ENCODE measurements around the gene SELL. TPM values are rescaled to one million over a fixed set of nuclear protein-coding genes. Genes with fewer than 3 reads are reported as not detected.
"Not testable (repeated sequence)": the region's sequence is repeated elsewhere in the genome, so short reads cannot be mapped to it uniquely, and the experiment has no call there.

The SELL gene
- total and polyA plus RNA-seq, 2 of the 4 experiments (the other 2 are of a cell fraction): not detected

DNA sequence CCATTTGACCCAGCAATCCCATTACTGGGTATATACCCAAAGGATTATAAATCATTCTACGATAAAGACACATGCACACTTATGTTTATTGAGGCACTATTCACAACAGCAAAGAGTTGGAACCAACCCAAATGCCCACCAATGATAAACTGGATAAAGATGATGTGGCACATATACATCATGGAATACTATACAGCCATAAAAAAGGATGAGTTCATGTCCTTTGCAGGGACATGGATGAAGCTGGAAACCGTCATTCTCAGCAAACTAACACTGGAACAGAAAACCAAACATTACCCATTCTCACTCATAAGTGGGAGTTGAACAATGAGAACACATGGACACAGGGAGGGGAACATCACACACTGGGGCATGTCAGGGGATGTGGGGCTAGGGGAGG, 3.7 kb upstream of the SELL start:
- H3K27ac ChIP-seq (ENCODE audit: insufficient read depth, low read length); H3K56ac ChIP-seq (ENCODE audit: extremely low read depth, insufficient read depth, low read length); H3K36me3 ChIP-seq (ENCODE audit: control insufficient read depth, insufficient read depth, low read length); DNase-seq; in situ Hi-C loops (cut with MboI; ENCODE audit: low sequenced_read_pairs); H3K9me3 ChIP-seq (ENCODE audit: control insufficient read depth, insufficient read depth, low read length); H3K14ac ChIP-seq (replicated peaks; ENCODE audit: low read depth, low read length); intact Hi-C loops (cut with micrococcal nuclease); dilution Hi-C loops (cut with HindIII; ENCODE audit: low sequenced_read_pairs, unreplicated experiment); H3K23ac ChIP-seq (ENCODE audit: low read depth, low read length); H2AFZ ChIP-seq (replicated peaks; ENCODE audit: low read length, poor library complexity); H4K91ac ChIP-seq (ENCODE audit: insufficient read depth, low read depth, low read length); BruUV-seq (replicated peaks); H3K4me3 ChIP-seq (ENCODE audit: insufficient read depth, low read depth, low read length); H3K4me2 ChIP-seq (ENCODE audit: low read depth, low read length); H4K5ac ChIP-seq (ENCODE audit: low read depth, low read length); POLR2A ChIA-PET (ENCODE audit: unreplicated experiment); H4K20me1 ChIP-seq (ENCODE audit: insufficient read depth, low read length); H2BK15ac ChIP-seq (ENCODE audit: low read depth, low read length); H3K4me1 ChIP-seq (ENCODE audit: control insufficient read depth, insufficient read depth, low read length); H4K8ac ChIP-seq (ENCODE audit: low read depth in 2 of 2, low read length in 2 of 2); H2BK5ac ChIP-seq (ENCODE audit: low read depth, low read length, poor library complexity, severe bottlenecking); H2BK20ac ChIP-seq (ENCODE audit: low read depth, low read length); H3K27me3 ChIP-seq (ENCODE audit: control insufficient read depth, insufficient read depth, low read length); H3K4ac ChIP-seq (ENCODE audit: low read depth, low read length); H3K9ac ChIP-seq (ENCODE audit: low read depth, low read length); H2AK5ac ChIP-seq (ENCODE audit: low read depth, low read length); H3K18ac ChIP-seq (ENCODE audit: low read depth, low read length); H2BK120ac ChIP-seq (ENCODE audit: low read depth, low read length); ATAC-seq (ENCODE audit: low read depth); H3K79me1 ChIP-seq (ENCODE audit: low read depth in 1 of 2, low read length in 2 of 2); CTCF ChIA-PET; H3K9me1 ChIP-seq (ENCODE audit: insufficient read depth, low read length); H2AK9ac ChIP-seq (replicated peaks; ENCODE audit: low read depth, low read length, poor library complexity): not testable (repeated sequence)
- no CpG with 5 or more reads among the region's 2 CpGs for WGBS, 2 experiments (ENCODE audit: extremely low coverage in 2 of 2, insufficient read length in 1 of 2)

DNA sequence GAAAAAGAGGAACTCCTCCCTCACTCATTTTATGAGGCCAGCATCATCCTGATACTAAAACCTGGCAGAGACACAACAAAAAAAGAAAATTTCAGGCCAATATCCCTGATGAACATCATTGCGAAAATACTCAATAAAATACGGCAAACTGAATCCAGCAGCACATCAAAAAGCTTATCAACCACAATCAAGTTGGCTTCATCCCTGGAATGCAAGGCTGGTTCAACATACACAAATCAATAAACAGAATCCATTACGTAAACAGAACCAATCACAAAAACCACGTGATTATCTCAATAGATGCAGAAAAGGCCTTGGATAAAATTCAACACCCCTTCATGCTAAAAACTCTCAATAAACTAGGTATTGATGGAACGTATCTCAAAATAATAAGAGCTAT, 1.7 kb upstream of the SELL start:
- H2AK5ac ChIP-seq (ENCODE audit: low read depth, low read length); in situ Hi-C loops (cut with MboI; ENCODE audit: low sequenced_read_pairs); H3K9ac ChIP-seq (ENCODE audit: low read depth, low read length); H3K27me3 ChIP-seq (ENCODE audit: control insufficient read depth, insufficient read depth, low read length); H3K27ac ChIP-seq (ENCODE audit: insufficient read depth, low read length); H3K4me3 ChIP-seq (ENCODE audit: insufficient read depth, low read depth, low read length); H4K8ac ChIP-seq (ENCODE audit: low read depth in 2 of 2, low read length in 2 of 2); H4K5ac ChIP-seq (ENCODE audit: low read depth, low read length); H2BK5ac ChIP-seq (ENCODE audit: low read depth, low read length, poor library complexity, severe bottlenecking); POLR2A ChIA-PET (ENCODE audit: unreplicated experiment); H3K9me3 ChIP-seq (ENCODE audit: control insufficient read depth, insufficient read depth, low read length); H2BK15ac ChIP-seq (ENCODE audit: low read depth, low read length); H3K36me3 ChIP-seq (ENCODE audit: control insufficient read depth, insufficient read depth, low read length); BruUV-seq (replicated peaks); DNase-seq; H3K79me1 ChIP-seq (ENCODE audit: low read depth in 1 of 2, low read length in 2 of 2); H4K20me1 ChIP-seq (ENCODE audit: insufficient read depth, low read length); dilution Hi-C loops (cut with HindIII; ENCODE audit: low sequenced_read_pairs, unreplicated experiment); H3K23ac ChIP-seq (ENCODE audit: low read depth, low read length); ATAC-seq (ENCODE audit: low read depth); H3K4ac ChIP-seq (ENCODE audit: low read depth, low read length); H3K18ac ChIP-seq (ENCODE audit: low read depth, low read length); H3K4me2 ChIP-seq (ENCODE audit: low read depth, low read length); H3K9me1 ChIP-seq (ENCODE audit: insufficient read depth, low read length); H4K91ac ChIP-seq (ENCODE audit: insufficient read depth, low read depth, low read length); H3K56ac ChIP-seq (ENCODE audit: extremely low read depth, insufficient read depth, low read length); H3K14ac ChIP-seq (replicated peaks; ENCODE audit: low read depth, low read length); H2AFZ ChIP-seq (replicated peaks; ENCODE audit: low read length, poor library complexity); H3K4me1 ChIP-seq (ENCODE audit: control insufficient read depth, insufficient read depth, low read length); H2AK9ac ChIP-seq (replicated peaks; ENCODE audit: low read depth, low read length, poor library complexity); H2BK20ac ChIP-seq (ENCODE audit: low read depth, low read length); H2BK120ac ChIP-seq (ENCODE audit: low read depth, low read length): not testable (repeated sequence)
- CTCF ChIA-PET: interaction anchor here (1.5 kb wide), 1 partner anchor 158 kb away, joined by 3 read pairs; no protein-coding TSS in a partner anchor
- intact Hi-C loops (cut with micrococcal nuclease): loop anchor here (2.0 to 5.0 kb wide), 2 partner anchors 246 to 1108 kb away; no protein-coding TSS in a partner anchor
- WGBS, 2 experiments (ENCODE audit: extremely low coverage in 2 of 2, insufficient read length in 1 of 2): no CpG with 5 or more reads among the region's 5 CpGs

Measured in IMR-90 (cell line).